Measurements from ENCODE around the gene DECR2. TPM values are rescaled to one million over a fixed set of nuclear protein-coding genes. Genes with fewer than 3 reads are reported as not detected.

DECR2 gene
- total and polyA plus RNA-seq, 2 of the 13 experiments (the other 11 are each of a cell fraction or from before 2014, with no cell fraction given) = 36.3 to 44.6 TPM

DNA sequence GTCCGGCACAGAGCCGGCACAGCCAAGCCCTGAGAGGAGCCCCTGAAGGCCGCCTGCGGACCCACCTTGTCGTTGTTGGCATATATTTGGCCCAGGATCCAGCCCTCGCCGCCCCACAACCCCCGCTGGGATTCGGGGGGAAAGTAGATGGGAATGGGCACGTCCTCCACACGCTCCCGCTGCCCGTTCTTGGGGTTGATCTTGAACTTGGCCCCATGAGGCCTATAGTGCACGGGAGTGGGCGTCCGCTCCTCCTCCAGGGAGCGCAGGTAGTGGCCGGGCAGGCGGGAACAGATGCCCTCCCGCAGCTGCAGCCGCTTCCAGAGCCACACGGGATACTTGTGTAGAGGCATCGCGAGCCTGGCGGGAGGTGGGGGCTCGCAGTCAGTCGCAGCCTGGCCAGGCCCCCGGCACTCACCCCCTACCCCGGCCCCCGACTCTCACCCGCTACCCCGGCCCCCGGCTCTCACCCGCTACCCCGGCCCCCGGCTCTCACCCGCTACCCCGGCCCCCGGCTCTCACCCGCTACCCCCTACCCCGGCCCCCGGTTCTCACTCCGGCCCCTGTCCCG lies 31.7 kb upstream of the DECR2 start (continued):
- TF ChIP-seq AGO1 (IDR thresholded peaks at IDR 0.05; ENCODE audit: low read depth, low read length, poor library complexity, severe bottlenecking) (no peak), DMAP1 (CRISPR knock-in tag; IDR thresholded peaks at IDR 0.05) (no peak), ZNF383 (CRISPR knock-in tag; IDR thresholded peaks at IDR 0.05; ENCODE audit: borderline replicate concordance) (no peak), ZFP90 (CRISPR knock-in tag; IDR thresholded peaks at IDR 0.05; ENCODE audit: borderline replicate concordance) (no peak), KLF13 (CRISPR knock-in tag; IDR thresholded peaks at IDR 0.05) (no peak), NFATC3 (CRISPR knock-in tag; IDR thresholded peaks at IDR 0.05) (no peak), ZNF614 (CRISPR knock-in tag; IDR thresholded peaks at IDR 0.05; ENCODE audit: borderline replicate concordance) (no peak), ZFX (CRISPR knock-in tag; IDR thresholded peaks at IDR 0.05; ENCODE audit: low read depth) (peak; percentile 53; the same call in 1 of the 2 replicates), NFYB (CRISPR knock-in tag; IDR thresholded peaks at IDR 0.05) (no peak), MAF1 (CRISPR knock-in tag; IDR thresholded peaks at IDR 0.05; ENCODE audit: borderline replicate concordance) (no peak), DNMT1 (CRISPR knock-in tag; IDR thresholded peaks at IDR 0.05) (no peak), SMAD1 (CRISPR knock-in tag; IDR thresholded peaks at IDR 0.05; ENCODE audit: borderline replicate concordance, low read depth) (no peak), ATM (IDR thresholded peaks at IDR 0.05; ENCODE audit: borderline replicate concordance) (no peak), KDM3A (CRISPR knock-in tag; IDR thresholded peaks at IDR 0.05; ENCODE audit: low read depth) (no peak), ZMYM2 (CRISPR knock-in tag; IDR thresholded peaks at IDR 0.05) (no peak), ZBTB1 (CRISPR knock-in tag; IDR thresholded peaks at IDR 0.05; ENCODE audit: borderline replicate concordance) (no peak)
- TF ChIP-seq, protein P1, sequence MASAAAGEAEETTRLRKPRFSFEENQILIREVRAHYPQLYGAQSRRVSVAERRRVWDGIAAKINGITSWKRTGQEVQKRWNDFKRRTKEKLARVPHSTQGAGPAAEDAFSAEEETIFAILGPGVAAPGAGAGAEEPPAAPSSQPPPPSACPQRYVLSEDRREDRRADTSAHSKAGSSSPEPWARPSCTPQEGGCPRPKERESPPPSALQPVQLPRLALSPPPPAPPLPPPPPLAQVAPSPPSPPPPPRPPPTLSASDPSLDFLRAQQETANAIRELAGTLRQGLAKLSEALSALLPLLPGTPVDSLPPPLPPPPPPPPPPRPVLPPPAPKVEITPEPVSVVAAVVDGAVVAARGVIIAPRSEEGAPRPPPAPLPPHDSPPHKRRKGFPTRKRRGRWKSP (CRISPR knock-in tag; IDR thresholded peaks at IDR 0.05) = no peak
- TF ChIP-seq, protein P2, sequence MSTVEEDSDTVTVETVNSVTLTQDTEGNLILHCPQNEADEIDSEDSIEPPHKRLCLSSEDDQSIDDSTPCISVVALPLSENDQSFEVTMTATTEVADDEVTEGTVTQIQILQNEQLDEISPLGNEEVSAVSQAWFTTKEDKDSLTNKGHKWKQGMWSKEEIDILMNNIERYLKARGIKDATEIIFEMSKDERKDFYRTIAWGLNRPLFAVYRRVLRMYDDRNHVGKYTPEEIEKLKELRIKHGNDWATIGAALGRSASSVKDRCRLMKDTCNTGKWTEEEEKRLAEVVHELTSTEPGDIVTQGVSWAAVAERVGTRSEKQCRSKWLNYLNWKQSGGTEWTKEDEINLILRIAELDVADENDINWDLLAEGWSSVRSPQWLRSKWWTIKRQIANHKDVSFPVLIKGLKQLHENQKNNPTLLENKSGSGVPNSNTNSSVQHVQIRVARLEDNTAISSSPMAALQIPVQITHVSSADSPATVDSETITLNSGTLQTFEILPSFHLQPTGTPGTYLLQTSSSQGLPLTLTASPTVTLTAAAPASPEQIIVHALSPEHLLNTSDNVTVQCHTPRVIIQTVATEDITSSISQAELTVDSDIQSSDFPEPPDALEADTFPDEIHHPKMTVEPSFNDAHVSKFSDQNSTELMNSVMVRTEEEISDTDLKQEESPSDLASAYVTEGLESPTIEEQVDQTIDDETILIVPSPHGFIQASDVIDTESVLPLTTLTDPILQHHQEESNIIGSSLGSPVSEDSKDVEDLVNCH (CRISPR knock-in tag; IDR thresholded peaks at IDR 0.05) = no peak
- TF ChIP-seq, protein P3, sequence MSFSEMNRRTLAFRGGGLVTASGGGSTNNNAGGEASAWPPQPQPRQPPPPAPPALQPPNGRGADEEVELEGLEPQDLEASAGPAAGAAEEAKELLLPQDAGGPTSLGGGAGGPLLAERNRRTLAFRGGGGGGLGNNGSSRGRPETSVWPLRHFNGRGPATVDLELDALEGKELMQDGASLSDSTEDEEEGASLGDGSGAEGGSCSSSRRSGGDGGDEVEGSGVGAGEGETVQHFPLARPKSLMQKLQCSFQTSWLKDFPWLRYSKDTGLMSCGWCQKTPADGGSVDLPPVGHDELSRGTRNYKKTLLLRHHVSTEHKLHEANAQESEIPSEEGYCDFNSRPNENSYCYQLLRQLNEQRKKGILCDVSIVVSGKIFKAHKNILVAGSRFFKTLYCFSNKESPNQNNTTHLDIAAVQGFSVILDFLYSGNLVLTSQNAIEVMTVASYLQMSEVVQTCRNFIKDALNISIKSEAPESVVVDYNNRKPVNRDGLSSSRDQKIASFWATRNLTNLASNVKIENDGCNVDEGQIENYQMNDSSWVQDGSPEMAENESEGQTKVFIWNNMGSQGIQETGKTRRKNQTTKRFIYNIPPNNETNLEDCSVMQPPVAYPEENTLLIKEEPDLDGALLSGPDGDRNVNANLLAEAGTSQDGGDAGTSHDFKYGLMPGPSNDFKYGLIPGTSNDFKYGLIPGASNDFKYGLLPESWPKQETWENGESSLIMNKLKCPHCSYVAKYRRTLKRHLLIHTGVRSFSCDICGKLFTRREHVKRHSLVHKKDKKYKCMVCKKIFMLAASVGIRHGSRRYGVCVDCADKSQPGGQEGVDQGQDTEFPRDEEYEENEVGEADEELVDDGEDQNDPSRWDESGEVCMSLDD (CRISPR knock-in tag; IDR thresholded peaks at IDR 0.05; ENCODE audit: borderline replicate concordance) = no peak
- TF ChIP-seq, protein P4, sequence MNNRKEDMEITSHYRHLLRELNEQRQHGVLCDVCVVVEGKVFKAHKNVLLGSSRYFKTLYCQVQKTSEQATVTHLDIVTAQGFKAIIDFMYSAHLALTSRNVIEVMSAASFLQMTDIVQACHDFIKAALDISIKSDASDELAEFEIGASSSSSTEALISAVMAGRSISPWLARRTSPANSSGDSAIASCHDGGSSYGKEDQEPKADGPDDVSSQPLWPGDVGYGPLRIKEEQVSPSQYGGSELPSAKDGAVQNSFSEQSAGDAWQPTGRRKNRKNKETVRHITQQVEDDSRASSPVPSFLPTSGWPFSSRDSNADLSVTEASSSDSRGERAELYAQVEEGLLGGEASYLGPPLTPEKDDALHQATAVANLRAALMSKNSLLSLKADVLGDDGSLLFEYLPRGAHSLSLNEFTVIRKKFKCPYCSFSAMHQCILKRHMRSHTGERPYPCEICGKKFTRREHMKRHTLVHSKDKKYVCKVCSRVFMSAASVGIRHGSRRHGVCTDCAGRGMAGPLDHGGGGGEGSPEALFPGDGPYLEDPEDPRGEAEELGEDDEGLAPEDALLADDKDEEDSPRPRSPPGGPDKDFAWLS (CRISPR knock-in tag; IDR thresholded peaks at IDR 0.05; ENCODE audit: borderline replicate concordance) = no peak
- TF ChIP-seq, protein P5, sequence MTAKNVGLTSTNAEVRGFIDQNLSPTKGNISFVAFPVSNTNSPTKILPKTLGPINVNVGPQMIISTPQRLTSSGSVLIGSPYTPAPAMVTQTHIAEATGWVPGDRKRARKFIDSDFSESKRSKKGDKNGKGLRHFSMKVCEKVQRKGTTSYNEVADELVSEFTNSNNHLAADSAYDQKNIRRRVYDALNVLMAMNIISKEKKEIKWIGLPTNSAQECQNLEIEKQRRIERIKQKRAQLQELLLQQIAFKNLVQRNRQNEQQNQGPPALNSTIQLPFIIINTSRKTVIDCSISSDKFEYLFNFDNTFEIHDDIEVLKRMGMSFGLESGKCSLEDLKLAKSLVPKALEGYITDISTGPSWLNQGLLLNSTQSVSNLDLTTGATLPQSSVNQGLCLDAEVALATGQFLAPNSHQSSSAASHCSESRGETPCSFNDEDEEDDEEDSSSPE (CRISPR knock-in tag; IDR thresholded peaks at IDR 0.05) = peak; percentile 17; the same call in 1 of the 2 replicates

Measured in HepG2 (cell line).